ENCODE results near the gene PNKD. TPM values are rescaled to one million over a fixed set of nuclear protein-coding genes. Genes with fewer than 3 reads are reported as not detected.

The PNKD gene
- total RNA-seq, 1 donor from 2014 or later, result 19.8 TPM

GRCh38 chr2:218370410-218371063, 100.2 kb downstream of the PNKD start:
- DNase-seq (ENCODE audit: low read depth in 2 of 2), result no peak

- DNase-seq (ENCODE audit: low read depth in 2 of 2), result no peak
Measured at GRCh38 chr2:218371983-218372350, 101.6 kb downstream of the PNKD start.

GRCh38 chr2:218374795-218375194, 104.5 kb downstream of the PNKD start:
- no peak for DNase-seq (ENCODE audit: low read depth in 2 of 2)

- DNase-seq (ENCODE audit: low read depth in 2 of 2), result peak in 1 of 2 donors; percentile 67
Measured at GRCh38 chr2:218375212-218375611, 104.9 kb downstream of the PNKD start.

GRCh38 chr2:218378053-218378452, 107.7 kb downstream of the PNKD start:
- DNase-seq (ENCODE audit: low read depth in 2 of 2), result no peak

GRCh38 chr2:218381916-218382366, 111.6 kb downstream of the PNKD start, which contains the start of gene SLC11A1:
Gene SLC11A1, plus strand, starts transcription at chr2:218382273. Its CDS starts 96 bp downstream, at chr2:218382369.
- DNase-seq (ENCODE audit: low read depth in 2 of 2), result no peak

GRCh38 chr2:218382785-218383184, 112.5 kb downstream of the PNKD start:
- no peak for DNase-seq (ENCODE audit: low read depth in 2 of 2)

- DNase-seq (ENCODE audit: low read depth in 2 of 2), result no peak
Measured at GRCh38 chr2:218383892-218384519, 113.7 kb downstream of the PNKD start.

GRCh38 chr2:218384975-218385374, 114.7 kb downstream of the PNKD start:
- DNase-seq (ENCODE audit: low read depth in 2 of 2), result no peak

GRCh38 chr2:218386505-218387368, 116.4 kb downstream of the PNKD start:
- no peak for DNase-seq (ENCODE audit: low read depth in 2 of 2)

- peak in 1 of 2 donors; percentile 66 for DNase-seq (ENCODE audit: low read depth in 2 of 2)
Measured at GRCh38 chr2:218387369-218388194, 117.3 kb downstream of the PNKD start.

- no peak for DNase-seq (ENCODE audit: low read depth in 2 of 2)
Measured at GRCh38 chr2:218389333-218390150, 119.2 kb downstream of the PNKD start.

- DNase-seq (ENCODE audit: low read depth in 2 of 2), result no peak
Measured at GRCh38 chr2:218391202-218391601, 120.9 kb downstream of the PNKD start.

- no peak for DNase-seq (ENCODE audit: low read depth in 2 of 2)
Measured at GRCh38 chr2:218392459-218392858, 122.1 kb downstream of the PNKD start.

GRCh38 chr2:218392891-218393462, 122.7 kb downstream of the PNKD start:
- no peak for DNase-seq (ENCODE audit: low read depth in 2 of 2)

- no peak for DNase-seq (ENCODE audit: low read depth in 2 of 2)
Measured at GRCh38 chr2:218393750-218394290, 123.5 kb downstream of the PNKD start.

- DNase-seq (ENCODE audit: low read depth in 2 of 2), result no peak
Measured at GRCh38 chr2:218394298-218395089, 124.2 kb downstream of the PNKD start.

GRCh38 chr2:218395090-218395444, 124.7 kb downstream of the PNKD start:
- DNase-seq (ENCODE audit: low read depth in 2 of 2), result no peak

GRCh38 chr2:218395456-218395825, 125.1 kb downstream of the PNKD start:
- DNase-seq (ENCODE audit: low read depth in 2 of 2), result no peak
